HepG2 (cell line): Measurements from ENCODE around the gene CREG2. TPM values are rescaled to one million over a fixed set of nuclear protein-coding genes. Genes with fewer than 3 reads are reported as not detected.

Experiments
- HNF4A ChIP-seq: sonication (generic); formaldehyde crosslinking; IDR thresholded peaks from 2 replicates; pipeline ENCODE4 v1.4.0; 2020; ENCODE audit warnings: missing genetic modification reagents
- IRX3 ChIP-seq: sonication (generic); formaldehyde crosslinking; IDR thresholded peaks from 2 replicates; pipeline ENCODE4 v1.8.1; 2023; ENCODE audit warnings: mild to moderate bottlenecking, low read depth, missing genetic modification reagents, borderline replicate concordance
- LRRFIP1 ChIP-seq: sonication (generic); formaldehyde crosslinking; conservative IDR thresholded peaks from 2 replicates; pipeline ENCODE4 v1.4.0; 2020; ENCODE audit warnings: missing genetic modification reagents
- NR2F1 ChIP-seq, 2 experiments: fragments of 450-650 bp in 1 of 2; formaldehyde crosslinking in 1 of 2; IDR thresholded peaks; 2 replicates each; pipeline versions ENCODE4 v1.5.0 to v1.6.1; 2016 to 2020; ENCODE audit warnings: mild to moderate bottlenecking in 1 of 2, missing compliant biosample characterization in 1 of 2, missing genetic modification reagents in 1 of 2, moderate library complexity in 1 of 2
- RFX1 ChIP-seq: fragments of 450-650 bp; IDR thresholded peaks from 2 replicates; pipeline ENCODE4 v1.6.1; 2017
- TAF15 ChIP-seq: fragments of 200-400 bp; formaldehyde crosslinking; IDR thresholded peaks from one replicate; pipeline ENCODE4 v1.6.1; 2018; ENCODE audit warnings: mild to moderate bottlenecking, low read depth, low read length; ENCODE audit not compliant: poor library complexity, severe bottlenecking
- TARDBP ChIP-seq: sonication (generic); formaldehyde crosslinking; IDR thresholded peaks from 2 replicates; pipeline ENCODE4 v1.8.0; 2022; ENCODE audit warnings: mild to moderate bottlenecking, missing genetic modification reagents
- ZBTB3 ChIP-seq: sonication (generic); formaldehyde crosslinking; IDR thresholded peaks from 2 replicates; pipeline ENCODE4 v1.4.0; 2020; ENCODE audit warnings: low read depth, mild to moderate bottlenecking, moderate library complexity, missing genetic modification reagents, borderline replicate concordance
- ZFYVE20 ChIP-seq: sonication (generic); formaldehyde crosslinking; IDR thresholded peaks from 2 replicates; pipeline ENCODE4 v1.8.0; 2023; ENCODE audit warnings: low read depth, mild to moderate bottlenecking, moderate library complexity, missing genetic modification reagents, borderline replicate concordance
- ZNF124 ChIP-seq: sonication (generic); formaldehyde crosslinking; IDR thresholded peaks from 2 replicates; pipeline ENCODE4 v1.4.0; 2020; ENCODE audit warnings: missing genetic modification reagents
- ZNF275 ChIP-seq: sonication (generic); formaldehyde crosslinking; IDR thresholded peaks from 2 replicates; pipeline ENCODE4 v1.8.0; 2022; ENCODE audit warnings: missing genetic modification reagents, mild to moderate bottlenecking, inconsistent platforms, borderline replicate concordance
- ZNF318 ChIP-seq: sonication (generic); formaldehyde crosslinking; IDR thresholded peaks from 2 replicates; pipeline ENCODE4 v1.4.0; 2020; ENCODE audit warnings: mild to moderate bottlenecking, missing genetic modification reagents
- ZSCAN21 ChIP-seq: sonication (generic); formaldehyde crosslinking; IDR thresholded peaks from 2 replicates; pipeline ENCODE4 v1.8.0; 2022; ENCODE audit warnings: mild to moderate bottlenecking, missing genetic modification reagents, moderate library complexity, borderline replicate concordance
- polyA plus RNA-seq, 8 experiments: library from polyadenylated mRNA; depleted of rRNA in 3 of 8; stranded (reverse) in 7 of 8; unstranded in 1 of 8; fragments of >200 nt; fragmentation: Illumina TruSeq in 4 of 8; extraction: Trizol in 4 of 8; gene quantifications; 2 replicates each; pipeline versions ENCODE4 v1.2.1 to v1.2.3, GENCODE V29; 2011 to 2016; ENCODE audit warnings: low read depth in 4 of 8, missing spikeins in 1 of 8, mixed read lengths in 1 of 8; ENCODE audit not compliant: insufficient read depth in 1 of 8
- total RNA-seq, 5 experiments: library from RNA; depleted of rRNA; stranded (reverse); fragments of >200 nt; fragmentation: Illumina TruSeq; extraction: Trizol; gene quantifications; 2 replicates each; pipeline ENCODE4 v1.2.3, GENCODE V29; 2016; ENCODE audit warnings: low read depth in 1 of 5
- TF ChIP-seq, protein P1 (sequence below): sonication (generic); formaldehyde crosslinking; IDR thresholded peaks from 2 replicates; pipeline ENCODE4 v1.5.0; 2020; ENCODE audit warnings: mild to moderate bottlenecking, missing genetic modification reagents, borderline replicate concordance

The CREG2 gene
- total and polyA plus RNA-seq, 2 of the 13 experiments (the other 11 are each of a cell fraction or from before 2014, with no cell fraction given): 0.18 to 0.26 TPM

DNA sequence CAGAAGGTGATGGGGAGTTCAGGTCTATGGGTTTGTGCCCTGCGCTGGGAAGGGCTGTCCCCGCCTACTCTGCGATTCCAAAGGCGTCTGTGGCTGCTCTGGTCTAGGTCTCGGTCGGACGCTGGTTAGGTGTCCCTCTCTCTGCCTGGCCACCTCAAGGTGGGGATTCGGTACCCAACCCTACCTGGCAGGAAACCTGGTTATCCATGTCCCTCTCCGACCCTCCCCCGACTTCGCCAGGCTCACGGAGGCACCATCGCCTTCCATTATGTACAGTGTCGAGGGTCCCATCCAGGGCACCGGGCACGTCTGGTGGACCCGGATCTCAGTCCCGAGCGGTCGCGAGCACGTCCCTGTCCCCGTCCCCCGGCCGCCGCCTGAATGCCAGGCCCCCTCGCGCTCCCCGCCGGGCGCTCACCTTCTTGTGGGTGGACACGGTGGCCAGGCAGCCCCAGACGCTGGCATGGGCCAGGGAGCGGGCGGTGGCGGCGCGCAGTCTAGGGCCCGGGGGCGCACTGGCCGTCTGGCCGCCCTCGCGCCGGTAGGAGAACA is 628 bp downstream of the CREG2 start (continued):
- TF ChIP-seq ZNF318 (CRISPR knock-in tag) (peak; percentile 56; the same call in 1 of the 2 replicates), ZNF275 (peak; percentile 62; the same call in 1 of the 2 replicates), IRX3 (CRISPR knock-in tag) (no peak), NR2F1 (CRISPR knock-in tag; IDR thresholded peaks at IDR 0.05) (no peak), TAF15 (no peak), HNF4A (CRISPR knock-in tag) (no peak), ZNF124 (CRISPR knock-in tag) (no peak), TARDBP (CRISPR knock-in tag) (no peak), ZSCAN21 (CRISPR knock-in tag) (peak; percentile 36; the same call in 1 of the 2 replicates), RFX1 (no peak), LRRFIP1 (CRISPR knock-in tag) (no peak), ZBTB3 (CRISPR knock-in tag) (no peak), ZFYVE20 (CRISPR knock-in tag) (no peak)
- TF ChIP-seq, protein P1, sequence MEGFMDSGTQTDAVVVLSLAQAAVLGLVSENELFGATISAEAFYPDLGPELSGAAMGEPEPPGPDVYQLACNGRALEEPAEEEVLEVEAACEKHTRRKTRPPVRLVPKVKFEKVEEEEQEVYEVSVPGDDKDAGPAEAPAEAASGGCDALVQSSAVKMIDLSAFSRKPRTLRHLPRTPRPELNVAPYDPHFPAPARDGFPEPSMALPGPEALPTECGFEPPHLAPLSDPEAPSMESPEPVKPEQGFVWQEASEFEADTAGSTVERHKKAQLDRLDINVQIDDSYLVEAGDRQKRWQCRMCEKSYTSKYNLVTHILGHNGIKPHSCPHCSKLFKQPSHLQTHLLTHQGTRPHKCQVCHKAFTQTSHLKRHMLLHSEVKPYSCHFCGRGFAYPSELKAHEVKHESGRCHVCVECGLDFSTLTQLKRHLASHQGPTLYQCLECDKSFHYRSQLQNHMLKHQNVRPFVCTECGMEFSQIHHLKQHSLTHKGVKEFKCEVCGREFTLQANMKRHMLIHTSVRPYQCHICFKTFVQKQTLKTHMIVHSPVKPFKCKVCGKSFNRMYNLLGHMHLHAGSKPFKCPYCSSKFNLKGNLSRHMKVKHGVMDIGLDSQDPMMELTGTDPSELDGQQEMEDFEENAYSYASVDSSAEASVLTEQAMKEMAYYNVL (CRISPR knock-in tag): peak; percentile 59; the same call in 1 of the 2 replicates
